Measurements from ENCODE around the gene RAP1GAP. TPM values are rescaled to one million over a fixed set of nuclear protein-coding genes. Genes with fewer than 3 reads are reported as not detected.
A peak's percentile ranks its signal among the peaks of the same experiment; 100 is the strongest.

Gene RAP1GAP
- total and polyA plus RNA-seq, 9 of the 15 experiments (the other 6 are each of a cell fraction or from before 2014, with no cell fraction given): 0.29 to 30.2 (median 19.2) TPM

DNA sequence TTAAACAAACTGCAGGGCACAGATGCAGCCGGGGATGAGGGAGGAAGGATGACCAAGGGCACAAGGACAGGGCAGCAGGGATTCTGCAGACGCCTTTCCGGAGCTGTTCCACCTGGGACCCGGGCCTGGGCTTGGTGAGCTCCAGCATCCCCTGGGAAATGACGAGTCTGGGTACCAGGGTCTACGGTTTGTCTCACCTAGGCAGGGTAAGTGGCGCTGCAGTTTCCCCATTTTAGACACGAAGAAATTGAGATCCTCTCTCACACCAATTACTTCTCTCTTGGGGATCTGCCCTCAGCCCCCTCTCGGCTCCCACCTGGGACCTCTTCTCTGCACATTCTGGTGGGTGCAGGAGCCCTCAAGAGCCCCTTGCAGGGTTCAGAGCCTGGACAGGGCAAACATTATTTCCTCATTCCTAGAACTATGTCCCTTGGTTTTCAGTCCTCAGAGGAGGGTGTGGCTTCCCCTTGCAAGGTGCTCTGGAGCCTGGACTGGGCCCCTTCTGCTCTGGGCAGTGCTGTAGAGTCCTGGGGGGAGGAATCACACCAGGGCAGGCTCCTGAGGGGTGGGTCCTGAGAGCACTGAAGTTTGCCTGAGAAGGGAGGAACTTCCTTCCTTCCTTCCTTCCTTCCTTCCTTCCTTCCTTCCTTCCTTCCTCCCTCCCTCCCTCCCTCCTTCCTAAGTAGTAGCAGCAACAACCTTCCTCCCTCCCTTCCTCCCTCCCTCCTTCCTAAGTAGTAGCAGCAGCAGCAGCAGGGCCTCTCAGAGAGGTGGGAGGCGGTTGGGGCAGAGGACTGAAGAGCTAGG lies 16.0 kb downstream of the RAP1GAP start:
- 60% methylated on average over 10 of the region's 10 CpGs for WGBS (ENCODE audit: insufficient coverage, low coverage, missing lambda C conversion rate)
- FAIRE-seq: peak; percentile 65
- CTCF ChIA-PET (ENCODE audit: low intra/inter-chr PET ratio): no interaction called here

More for the DNA sequence above, 16.0 kb downstream of the RAP1GAP start:
- H4K20me1 ChIP-seq (replicated peaks; ENCODE audit: control insufficient read depth, insufficient read depth, low read length): peaks cover 38% of the 10 kb centered on the region; the same call in 1 of the 2 replicates
- peaks cover 3% of the 10 kb centered on the region; the same call in 1 of the 3 replicates for H3K36me3 ChIP-seq (ENCODE audit: control insufficient read depth, insufficient read depth, low read length)
- no peaks in the 10 kb centered on the region for H3K9me3 ChIP-seq (replicated peaks; ENCODE audit: control insufficient read depth, insufficient read depth, low read depth, low read length)
- H3K4me1 ChIP-seq (replicated peaks in 1 of 2; ENCODE audit: control insufficient read depth in 2 of 2, insufficient read depth in 2 of 2, low read length in 2 of 2): peaks cover 23 to 55% of the 10 kb centered on the region in 2 experiments; a peak in 4 of 5 replicates
- no peak for TF ChIP-seq SNRNP70 (optimal IDR thresholded peaks at IDR 0.05; ENCODE audit: low read depth, low read length)
- TF ChIP-seq ZNF224 (CRISPR knock-in tag; IDR thresholded peaks at IDR 0.05): no peak
- TF ChIP-seq L3MBTL2 (IDR thresholded peaks at IDR 0.05): no peak
- 0 out of 4 replicates have a peak, but pooled peaks have one; percentile 27 to 39 for TF ChIP-seq ETV6 (IDR thresholded peaks at IDR 0.05; ENCODE audit: borderline replicate concordance in 1 of 2, low read depth in 2 of 2, low read length in 1 of 2)
- no peak for TF ChIP-seq ETV6 (CRISPR knock-in tag; IDR thresholded peaks at IDR 0.05; ENCODE audit: borderline replicate concordance)
- TF ChIP-seq SMC3 (conservative IDR thresholded peaks at IDR 0.05; ENCODE audit: insufficient read depth, low read depth, low read length): no peak
- H3K27ac ChIP-seq (ENCODE audit: extremely low read depth, low read depth, low read length): no peak overlapping the region
- peaks cover 14% of the 10 kb centered on the region for H3K79me2 ChIP-seq (ENCODE audit: control insufficient read depth, insufficient read depth, low read length)
- intact Hi-C loops (cut with micrococcal nuclease) (no loop called here), in situ Hi-C loops (cut with MboI) (loop anchor here (10.0 to 25.0 kb wide), 2 partner anchors 141 to 398 kb away; partner anchors contain the start of gene ALPL)
- 0 out of 3 replicates have a peak, but pooled peaks have one; percentile 2 for ATAC-seq
- no peak overlapping the region for H2AFZ ChIP-seq (ENCODE audit: low read depth, low read length)
- POLR2A ChIA-PET: interaction anchor here (1.5 kb wide), 1 partner anchor 14 kb away, joined by 5 read pairs; no protein-coding TSS in a partner anchor
- DNase-seq (ENCODE audit: extremely low read depth in 1 of 4, low spot score in 3 of 4): no peak
- H3K27me3 ChIP-seq (ENCODE audit: control insufficient read depth in 2 of 2, insufficient read depth in 2 of 2, low read length in 2 of 2): no peaks in the 10 kb centered on the region; a peak in 1 of 5 replicates
- H3K9me1 ChIP-seq (ENCODE audit: control insufficient read depth, insufficient read depth, low read length): peaks cover 7% of the 10 kb centered on the region
- no peak overlapping the region for H3K4me3 ChIP-seq
- no TSS peak for BruUV-seq (replicated peaks)
- no peak overlapping the region for H3K4me2 ChIP-seq (ENCODE audit: insufficient read depth, low read length)
- H3K9ac ChIP-seq (ENCODE audit: insufficient read depth in 1 of 2, low read depth in 2 of 2, low read length in 2 of 2): peak overlapping the region in 1 of 2 experiments; percentile 83; a peak in 2 of 4 replicates

Data from K562 (cell line).